HEK293 (cell line): ENCODE measurements around the gene SEC16A.

Experiments used
- CTCF ChIA-PET: fragments of 350-600 bp; formaldehyde crosslinking; extraction: SDS; loops from one replicate; lab custom pipeline; 2021; ENCODE audit warnings: antibody characterized with exemption; lab: Yijun Ruan, JAX
- POLR2A ChIA-PET: fragments of 300-600 bp; formaldehyde crosslinking; extraction: SDS; loops from one replicate; lab custom pipeline; 2020; ENCODE audit warnings: antibody characterized with exemption, inconsistent platforms; lab: Yijun Ruan, JAX
- H3K27ac ChIP-seq: fragments of 200-500 bp; sonication (Bioruptor generic); 2 replicates; pipeline ENCODE4 v1.5.1; 2014; ENCODE audit warnings: low read depth, low read length, control low read depth, inconsistent platforms; ENCODE audit errors: extremely low read depth
- H3K36me3 ChIP-seq, 2 experiments: fragments of 200-500 bp in 1 of 2; sonication (Bioruptor generic) in 1 of 2; 1 replicate in 1 of 2; 2 replicates in 1 of 2; pipeline ENCODE4 v1.5.1; 2014 to 2017; ENCODE audit warnings: inconsistent platforms in 2 of 2, low read length in 2 of 2; ENCODE audit not compliant: control insufficient read depth in 2 of 2, insufficient read depth in 1 of 2
- H3K4me1 ChIP-seq: fragments of 200-500 bp; sonication (Bioruptor generic); 2 replicates; pipeline ENCODE4 v1.5.1; 2014; ENCODE audit warnings: mild to moderate bottlenecking, low read length, inconsistent platforms; ENCODE audit not compliant: control insufficient read depth, insufficient read depth
- H3K4me3 ChIP-seq: 2 replicates; pipeline ENCODE4 v1.5.1; 2011; ENCODE audit warnings: low read depth, mild to moderate bottlenecking, control low read depth, low read length, moderate library complexity
- H3K9me3 ChIP-seq: fragments of 200-500 bp; sonication (Bioruptor generic); 2 replicates; pipeline ENCODE4 v1.5.1; 2014; ENCODE audit warnings: low read depth, low read length, inconsistent platforms; ENCODE audit not compliant: control insufficient read depth, insufficient read depth
- AEBP2 ChIP-seq: fragments of 450-650 bp; formaldehyde crosslinking; IDR thresholded peaks from 2 replicates; pipeline ENCODE4 v1.5.1; 2016; ENCODE audit warnings: missing biosample characterization, missing genetic modification characterization, borderline replicate concordance
- MYNN ChIP-seq: fragments of 450-650 bp; formaldehyde crosslinking; IDR thresholded peaks from 2 replicates; pipeline ENCODE4 v1.5.1; 2016; ENCODE audit warnings: missing biosample characterization, missing genetic modification characterization, borderline replicate concordance
- WT1 ChIP-seq: fragments of 450-650 bp; formaldehyde crosslinking; IDR thresholded peaks from 2 replicates; pipeline ENCODE4 v1.5.1; 2016; ENCODE audit warnings: missing biosample characterization, missing genetic modification characterization
- ZFP41 ChIP-seq: fragments of 450-650 bp; formaldehyde crosslinking; IDR thresholded peaks from 2 replicates; pipeline ENCODE4 v1.5.1; 2016; ENCODE audit warnings: missing biosample characterization, missing genetic modification characterization, borderline replicate concordance
- ZIC2 ChIP-seq: fragments of 450-650 bp; formaldehyde crosslinking; IDR thresholded peaks from 2 replicates; pipeline ENCODE4 v1.5.1; 2016; ENCODE audit warnings: missing biosample characterization, missing genetic modification characterization
- ZNF10 ChIP-seq: fragments of 450-650 bp; formaldehyde crosslinking; IDR thresholded peaks from 2 replicates; pipeline ENCODE4 v1.5.1; 2017; ENCODE audit warnings: missing biosample characterization, missing genetic modification characterization
- ZNF121 ChIP-seq: fragments of 450-650 bp; formaldehyde crosslinking; IDR thresholded peaks from 2 replicates; pipeline ENCODE4 v1.5.1; 2016; ENCODE audit warnings: missing biosample characterization, missing genetic modification characterization
- ZNF280C ChIP-seq: fragments of 450-650 bp; formaldehyde crosslinking; IDR thresholded peaks from 2 replicates; pipeline ENCODE4 v1.5.1; 2016; ENCODE audit warnings: missing biosample characterization, missing genetic modification characterization
- ZNF518A ChIP-seq: fragments of 450-650 bp; formaldehyde crosslinking; conservative IDR thresholded peaks from 2 replicates; pipeline ENCODE4 v1.5.1; 2016; ENCODE audit warnings: low read depth, missing biosample characterization, missing genetic modification characterization
- TF ChIP-seq, protein P1 (sequence below): fragments of 450-650 bp; formaldehyde crosslinking; IDR thresholded peaks from 2 replicates; pipeline ENCODE4 v1.5.1; 2016; ENCODE audit warnings: missing biosample characterization, missing genetic modification characterization

Gene SEC16A

DNA sequence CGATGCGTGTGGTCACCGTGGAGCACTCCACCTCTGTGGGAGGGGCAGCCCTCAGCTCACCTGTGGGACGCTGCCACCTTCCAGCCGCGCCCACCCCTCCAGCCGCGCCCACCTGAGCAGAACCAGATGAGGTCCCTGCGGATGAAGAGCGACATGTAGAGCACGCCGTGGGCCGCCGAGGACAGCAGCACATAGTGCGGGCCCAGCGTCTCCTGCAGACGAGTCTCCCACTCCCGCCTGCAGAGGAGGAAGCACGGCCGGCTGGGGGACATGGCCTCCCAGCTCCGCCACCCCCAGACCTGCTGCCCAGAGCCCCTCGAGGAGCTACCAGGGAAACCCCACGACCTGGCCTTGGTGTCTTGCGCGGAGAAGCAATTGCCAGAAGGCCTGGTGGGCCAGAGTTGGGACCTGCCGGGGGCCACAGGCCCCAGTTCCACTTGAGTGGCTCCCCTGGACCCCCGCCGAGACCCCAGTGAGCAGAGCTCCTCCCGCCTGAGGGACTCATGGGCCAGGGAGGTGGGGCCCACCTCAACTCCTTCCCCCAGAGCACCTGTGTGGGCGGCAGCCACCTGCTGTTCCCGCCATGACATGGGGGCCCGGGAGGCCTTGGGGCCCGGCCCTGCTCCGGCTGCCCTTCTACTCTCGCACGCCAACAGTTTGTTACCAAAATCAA, 49.7 kb downstream of the SEC16A start (continued):
- no peak for TF ChIP-seq WT1 (tag by site-specific recombination)

- H3K36me3 ChIP-seq = peaks cover 0 to 85% of the 10 kb centered on the region in 2 experiments; a peak in 2 of 3 replicates
- POLR2A ChIA-PET = no interaction called here
These were observed 50.2 kb downstream of the SEC16A start for GRCh38 chr9:136432591-136432990.

DNA sequence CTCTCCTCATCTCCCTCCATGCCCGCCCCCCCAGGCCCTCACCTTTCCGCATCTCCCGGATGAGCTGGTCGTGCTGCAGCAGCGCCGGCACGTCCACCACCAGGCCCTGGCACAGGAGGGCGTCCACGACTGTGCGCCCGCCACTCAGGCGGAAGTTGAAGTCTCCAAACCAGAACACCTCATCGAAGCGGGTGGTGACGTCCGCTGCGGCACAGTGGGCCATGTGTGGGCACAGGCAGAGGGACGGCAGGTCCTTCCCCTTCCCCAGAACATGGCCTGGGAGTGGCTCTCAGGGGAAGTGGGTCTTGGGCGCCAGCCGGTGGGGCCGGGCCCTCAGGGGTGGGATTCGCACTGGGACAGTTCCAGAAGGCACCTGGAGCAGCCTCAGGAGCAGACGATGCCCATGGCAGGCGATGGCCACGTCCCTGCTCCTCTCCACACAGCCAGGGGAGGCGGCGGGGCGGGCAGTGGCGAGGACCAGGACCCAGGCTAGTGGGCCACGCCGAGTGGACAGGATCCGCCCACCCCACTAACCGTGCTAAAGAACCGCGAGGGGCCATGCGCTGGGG, 51.0 kb downstream of the SEC16A start:
- Histone ChIP-seq H3K9me3 (no peaks in the 10 kb centered on the region), H3K27ac (no peak overlapping the region), H3K4me1 (no peaks in the 10 kb centered on the region), H3K36me3 (peaks cover 0 to 78% of the 10 kb centered on the region in 2 experiments; a peak in 2 of 3 replicates), H3K4me3 (no peak overlapping the region)
- CTCF ChIA-PET = no interaction called here
- TF ChIP-seq AEBP2 (no peak), ZFP41 (tag by site-specific recombination) (no peak), ZNF280C (tag by site-specific recombination) (no peak), ZIC2 (no peak), MYNN (tag by site-specific recombination) (no peak), ZNF518A (no peak)
- TF ChIP-seq, protein P1, sequence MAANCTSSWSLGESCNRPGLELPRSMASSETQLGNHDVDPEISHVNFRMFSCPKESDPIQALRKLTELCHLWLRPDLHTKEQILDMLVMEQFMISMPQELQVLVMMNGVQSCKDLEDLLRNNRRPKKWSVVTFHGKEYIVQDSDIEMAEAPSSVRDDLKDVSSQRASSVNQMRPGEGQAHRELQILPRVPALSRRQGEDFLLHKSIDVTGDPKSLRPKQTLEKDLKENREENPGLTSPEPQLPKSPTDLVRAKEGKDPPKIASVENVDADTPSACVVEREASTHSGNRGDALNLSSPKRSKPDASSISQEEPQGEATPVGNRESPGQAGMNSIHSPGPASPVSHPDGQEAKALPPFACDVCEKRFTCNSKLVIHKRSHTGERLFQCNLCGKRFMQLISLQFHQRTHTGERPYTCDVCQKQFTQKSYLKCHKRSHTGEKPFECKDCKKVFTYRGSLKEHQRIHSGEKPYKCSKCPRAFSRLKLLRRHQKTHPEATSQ = no peak
- POLR2A ChIA-PET = interaction anchor here (0.6 kb wide), 1 partner anchor 45 kb away, joined by 4 read pairs; no protein-coding TSS in a partner anchor

More at GRCh38 chr9:136432591-136432990, 50.2 kb downstream of the SEC16A start:
- H3K4me3 ChIP-seq = no peak overlapping the region
- no peak overlapping the region for H3K27ac ChIP-seq
- no peak for TF ChIP-seq ZNF121 (tag by site-specific recombination)
- 0 out of 2 replicates have a peak, but pooled peaks have one; percentile 46 for TF ChIP-seq ZNF10 (tag by site-specific recombination)
- CTCF ChIA-PET = interaction anchor here (0.7 kb wide), 1 partner anchor 193 kb away, joined by 3 read pairs; no protein-coding TSS in a partner anchor
- H3K9me3 ChIP-seq = no peaks in the 10 kb centered on the region
- no peaks in the 10 kb centered on the region for H3K4me1 ChIP-seq
